ENCODE data around the gene TRUB2. TPM values are rescaled to one million over a fixed set of nuclear protein-coding genes. Genes with fewer than 3 reads are reported as not detected.

TRUB2 gene
- total RNA-seq, 2 experiments from 2014 or later: 29.7 to 30.3 TPM

DNA sequence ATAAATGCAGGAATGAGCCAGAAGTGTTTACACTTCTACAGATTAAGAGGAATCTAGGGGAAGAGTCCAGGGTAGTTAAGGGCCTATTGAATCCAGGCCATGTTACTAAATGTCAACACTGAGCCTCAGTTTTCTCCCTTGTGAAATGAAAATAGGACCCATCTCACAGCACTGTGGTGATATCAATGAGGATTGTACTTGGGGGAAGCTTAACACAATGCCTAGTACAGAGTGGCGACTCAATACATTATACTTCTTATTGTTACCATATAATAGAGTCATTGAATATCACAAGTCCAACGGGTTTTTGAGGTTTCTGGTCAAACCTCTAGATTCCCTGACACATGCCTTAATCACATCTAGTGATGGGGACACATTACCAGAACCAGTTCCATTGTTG lies 4.6 kb downstream of the TRUB2 start:
- no peak overlapping the region for H3K4me3 ChIP-seq (ENCODE audit: low read depth, low read length, poor library complexity, severe bottlenecking)
- H3K27ac ChIP-seq (ENCODE audit: low read depth, low read length, poor library complexity, severe bottlenecking): no peak overlapping the region
- no peak overlapping the region for H3K4me2 ChIP-seq (ENCODE audit: low read length)
- peaks cover 14% of the 10 kb centered on the region for H3K79me2 ChIP-seq (ENCODE audit: insufficient read depth, low read depth, low read length)
- CTCF ChIA-PET (ENCODE audit: unreplicated experiment): no interaction called here
- POLR2A ChIA-PET: interaction anchor here (0.6 kb wide), 1 partner anchor 21 kb away, joined by 3 read pairs; no protein-coding TSS in a partner anchor
- H3K9me2 ChIP-seq (ENCODE audit: insufficient read depth, low read length): no peaks in the 10 kb centered on the region
- BruUV-seq (replicated peaks): no TSS peak
- DNase-seq (ENCODE audit: low spot score): no peak
- H3K36me3 ChIP-seq (ENCODE audit: insufficient read depth, low read length): peaks cover 49% of the 10 kb centered on the region
- intact Hi-C loops (cut with micrococcal nuclease; ENCODE audit: unreplicated experiment): no loop called here
- peaks cover 8% of the 10 kb centered on the region for H3K4me1 ChIP-seq (ENCODE audit: insufficient read depth, low read length, poor library complexity, severe bottlenecking)
- TF ChIP-seq EZH2phosphoT487 (IDR thresholded peaks at IDR 0.05; ENCODE audit: borderline replicate concordance, low read depth, low read length): no peak
- TF ChIP-seq, protein P1, sequence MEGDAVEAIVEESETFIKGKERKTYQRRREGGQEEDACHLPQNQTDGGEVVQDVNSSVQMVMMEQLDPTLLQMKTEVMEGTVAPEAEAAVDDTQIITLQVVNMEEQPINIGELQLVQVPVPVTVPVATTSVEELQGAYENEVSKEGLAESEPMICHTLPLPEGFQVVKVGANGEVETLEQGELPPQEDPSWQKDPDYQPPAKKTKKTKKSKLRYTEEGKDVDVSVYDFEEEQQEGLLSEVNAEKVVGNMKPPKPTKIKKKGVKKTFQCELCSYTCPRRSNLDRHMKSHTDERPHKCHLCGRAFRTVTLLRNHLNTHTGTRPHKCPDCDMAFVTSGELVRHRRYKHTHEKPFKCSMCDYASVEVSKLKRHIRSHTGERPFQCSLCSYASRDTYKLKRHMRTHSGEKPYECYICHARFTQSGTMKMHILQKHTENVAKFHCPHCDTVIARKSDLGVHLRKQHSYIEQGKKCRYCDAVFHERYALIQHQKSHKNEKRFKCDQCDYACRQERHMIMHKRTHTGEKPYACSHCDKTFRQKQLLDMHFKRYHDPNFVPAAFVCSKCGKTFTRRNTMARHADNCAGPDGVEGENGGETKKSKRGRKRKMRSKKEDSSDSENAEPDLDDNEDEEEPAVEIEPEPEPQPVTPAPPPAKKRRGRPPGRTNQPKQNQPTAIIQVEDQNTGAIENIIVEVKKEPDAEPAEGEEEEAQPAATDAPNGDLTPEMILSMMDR (conservative IDR thresholded peaks at IDR 0.05; ENCODE audit: low read length): no peak
- H3K9me3 ChIP-seq (ENCODE audit: low read length): no peaks in the 10 kb centered on the region
- H4K20me1 ChIP-seq (ENCODE audit: insufficient read depth, low read length): no peaks in the 10 kb centered on the region
- no peak overlapping the region for H2AFZ ChIP-seq (ENCODE audit: low read length)

DNA sequence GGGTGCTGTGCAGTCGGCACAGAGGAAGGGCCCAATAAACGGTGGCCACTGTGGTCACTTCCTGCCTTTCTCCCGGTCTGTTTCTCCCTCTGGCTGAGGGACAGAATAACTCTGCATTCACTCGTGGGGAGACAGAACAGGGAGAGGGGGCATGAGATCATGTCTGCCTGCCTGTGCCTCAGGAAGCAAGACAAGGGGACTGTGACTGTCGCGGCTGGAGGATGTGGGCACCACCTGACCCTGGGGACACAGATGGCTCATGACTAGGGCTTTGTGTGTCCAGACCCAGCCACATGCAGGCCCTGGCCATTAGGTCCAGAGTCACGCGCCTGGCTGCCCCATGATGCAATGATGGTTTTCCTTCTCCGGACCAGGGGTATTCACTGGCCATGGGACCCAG lies 5.8 kb downstream of the TRUB2 start:
- Histone ChIP-seq H3K27ac (ENCODE audit: low read depth, low read length, poor library complexity, severe bottlenecking) (no peak overlapping the region), H2AFZ (ENCODE audit: low read length) (no peak overlapping the region), H3K79me2 (ENCODE audit: insufficient read depth, low read depth, low read length) (peaks cover 5% of the 10 kb centered on the region; the same call in 1 of the 2 replicates), H3K4me3 (ENCODE audit: low read depth, low read length, poor library complexity, severe bottlenecking) (no peak overlapping the region), H3K9me2 (ENCODE audit: insufficient read depth, low read length) (no peaks in the 10 kb centered on the region), H4K20me1 (ENCODE audit: insufficient read depth, low read length) (no peaks in the 10 kb centered on the region), H3K9me3 (ENCODE audit: low read length) (no peaks in the 10 kb centered on the region), H3K4me1 (ENCODE audit: insufficient read depth, low read length, poor library complexity, severe bottlenecking) (peaks cover 4% of the 10 kb centered on the region), H3K4me2 (ENCODE audit: low read length) (no peak overlapping the region), H3K36me3 (ENCODE audit: insufficient read depth, low read length) (peaks cover 52% of the 10 kb centered on the region)
- no peak for TF ChIP-seq EZH2phosphoT487 (IDR thresholded peaks at IDR 0.05; ENCODE audit: borderline replicate concordance, low read depth, low read length)
- TF ChIP-seq, protein P1 (conservative IDR thresholded peaks at IDR 0.05; ENCODE audit: low read length): no peak
- no TSS peak for BruUV-seq (replicated peaks)
- DNase-seq (ENCODE audit: low spot score): no peak
- CTCF ChIA-PET (ENCODE audit: unreplicated experiment): no interaction called here
- POLR2A ChIA-PET: no interaction called here
- intact Hi-C loops (cut with micrococcal nuclease; ENCODE audit: unreplicated experiment): no loop called here

DNA sequence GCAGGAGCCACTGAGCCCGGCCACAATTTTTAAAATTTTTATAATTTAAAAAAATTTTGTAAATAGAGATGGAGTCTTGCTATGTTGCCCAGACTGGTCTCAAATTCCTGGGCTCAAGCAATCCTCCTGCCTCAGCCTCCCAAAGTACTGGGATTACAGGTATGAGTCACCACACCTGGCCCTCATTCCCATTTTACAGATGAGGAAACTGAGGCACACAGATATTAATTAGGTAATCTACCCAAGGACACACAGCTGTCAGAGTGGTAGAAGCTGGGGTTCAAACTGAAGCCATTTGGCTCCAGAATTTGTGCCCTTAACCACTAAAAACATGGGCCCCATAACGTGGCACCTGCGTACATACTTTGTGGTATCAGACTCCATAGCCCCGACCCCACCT lies 7.5 kb downstream of the TRUB2 start:
- ChIA-PET CTCF (ENCODE audit: unreplicated experiment) (no interaction called here), POLR2A (no interaction called here)
- H3K79me2 ChIP-seq (ENCODE audit: insufficient read depth, low read depth, low read length): no peaks in the 10 kb centered on the region
- H3K36me3 ChIP-seq (ENCODE audit: insufficient read depth, low read length): peaks cover 59% of the 10 kb centered on the region
- no peaks in the 10 kb centered on the region for H3K9me3 ChIP-seq (ENCODE audit: low read length)
- DNase-seq (ENCODE audit: low spot score): no peak
- no peak for TF ChIP-seq EZH2phosphoT487 (IDR thresholded peaks at IDR 0.05; ENCODE audit: borderline replicate concordance, low read depth, low read length)
- TF ChIP-seq, protein P1 (conservative IDR thresholded peaks at IDR 0.05; ENCODE audit: low read length): no peak
- H3K4me2 ChIP-seq (ENCODE audit: low read length): no peak overlapping the region
- intact Hi-C loops (cut with micrococcal nuclease; ENCODE audit: unreplicated experiment): no loop called here
- no TSS peak for BruUV-seq (replicated peaks)
- H3K4me3 ChIP-seq (ENCODE audit: low read depth, low read length, poor library complexity, severe bottlenecking): no peak overlapping the region
- no peak overlapping the region for H2AFZ ChIP-seq (ENCODE audit: low read length)
- H4K20me1 ChIP-seq (ENCODE audit: insufficient read depth, low read length): no peaks in the 10 kb centered on the region
- no peaks in the 10 kb centered on the region for H3K9me2 ChIP-seq (ENCODE audit: insufficient read depth, low read length)
- no peak overlapping the region for H3K27ac ChIP-seq (ENCODE audit: low read depth, low read length, poor library complexity, severe bottlenecking)
- H3K4me1 ChIP-seq (ENCODE audit: insufficient read depth, low read length, poor library complexity, severe bottlenecking): no peaks in the 10 kb centered on the region
